Smooth muscle cell (in vitro differentiated cells): ENCODE results near the gene SLC4A8. TPM values are rescaled to one million over a fixed set of nuclear protein-coding genes. Genes with fewer than 3 reads are reported as not detected.

Experiments
- polyA plus RNA-seq: library from polyadenylated mRNA; unstranded; fragments of >200 nt; fragmentation: Nextera tagmentation; extraction: Ambion mirVana; gene quantifications from 2 replicates; pipeline ENCODE4 v1.2.1, GENCODE V29; 2016
- total RNA-seq: library from RNA; depleted of rRNA; stranded (reverse); fragments of >200 nt; gene quantifications from 2 replicates; pipeline ENCODE4 v1.2.3, GENCODE V29; 2014

The SLC4A8 gene
- total and polyA plus RNA-seq, 2 experiments from 2014 or later: 1.00 to 5.2 TPM

Other genes starting within 250 kb of the SLC4A8 start
- 4.2 and 4.6 TPM in 2 replicates for gene POU6F1, start 206.8 kb upstream of the SLC4A8 start, total RNA-seq
- 7.6 and 7.9 TPM in 2 replicates for gene POU6F1, start 206.8 kb upstream of the SLC4A8 start, polyA plus RNA-seq
- gene DAZAP2, start 186.0 kb upstream of the SLC4A8 start, total RNA-seq: 166 and 202 TPM in 2 replicates
- gene DAZAP2, start 186.0 kb upstream of the SLC4A8 start, polyA plus RNA-seq: 208 and 216 TPM in 2 replicates
- 9.0 and 11.7 TPM in 2 replicates for gene SMAGP, start 154.4 kb upstream of the SLC4A8 start, total RNA-seq
- gene SMAGP, start 154.4 kb upstream of the SLC4A8 start, polyA plus RNA-seq: 6.8 and 7.0 TPM in 2 replicates
- not detected in 2 replicates for gene BIN2, start 100.7 kb upstream of the SLC4A8 start, total RNA-seq
- gene BIN2, start 100.7 kb upstream of the SLC4A8 start, polyA plus RNA-seq: not detected in 2 replicates
- not detected in 2 replicates for gene CELA1, start 78.2 kb upstream of the SLC4A8 start, total RNA-seq
- not detected in 2 replicates for gene CELA1, start 78.2 kb upstream of the SLC4A8 start, polyA plus RNA-seq
- gene GALNT6, start 33.4 kb upstream of the SLC4A8 start, total RNA-seq: 38.5 and 55.6 TPM in 2 replicates
- 7.8 and 31.2 TPM in 2 replicates for gene GALNT6, start 33.4 kb upstream of the SLC4A8 start, polyA plus RNA-seq
- 4.1 and 4.5 TPM in 2 replicates for gene SCN8A, start 166.4 kb downstream of the SLC4A8 start, total RNA-seq
- 0.38 and 0.89 TPM in 2 replicates for gene SCN8A, start 166.4 kb downstream of the SLC4A8 start, polyA plus RNA-seq